H9 (cell line): ENCODE data around the gene SLC25A25. TPM values are rescaled to one million over a fixed set of nuclear protein-coding genes. Genes with fewer than 3 reads are reported as not detected.

ENCODE experiments used
- DNase-seq: peaks from one replicate; pipeline ENCODE4 v3.0.0-alpha.2; 2017
- H2AFZ ChIP-seq: one replicate; pipeline ENCODE4 v1.6.1; 2013; ENCODE audit warnings: mild to moderate bottlenecking, low read length, control low read depth, moderate library complexity
- H2AK5ac ChIP-seq: 2 replicates; pipeline ENCODE4 v1.6.1; 2013; ENCODE audit warnings: low read length, control low read depth, mixed read lengths; ENCODE audit not compliant: insufficient read length
- H2BK120ac ChIP-seq: one replicate; pipeline ENCODE4 v1.6.1; 2013; ENCODE audit warnings: low read depth, mild to moderate bottlenecking, low read length, control low read depth, inconsistent platforms; ENCODE audit not compliant: poor library complexity, severe bottlenecking
- H2BK12ac ChIP-seq: 2 replicates; pipeline ENCODE4 v1.6.1; 2013; ENCODE audit warnings: low read length, control low read depth, mixed read lengths, low read depth; ENCODE audit not compliant: insufficient read length
- H2BK15ac ChIP-seq: 2 replicates; pipeline ENCODE4 v1.6.1; 2013; ENCODE audit warnings: low read depth, low read length, control low read depth
- H2BK20ac ChIP-seq: one replicate; pipeline ENCODE4 v1.6.1; 2013; ENCODE audit warnings: low read depth, mild to moderate bottlenecking, low read length, control low read depth, inconsistent platforms; ENCODE audit not compliant: poor library complexity, severe bottlenecking
- H2BK5ac ChIP-seq: 2 replicates; pipeline ENCODE4 v1.6.1; 2013; ENCODE audit warnings: low read length, control low read depth, mixed read lengths; ENCODE audit not compliant: insufficient read length
- H3K14ac ChIP-seq: 2 replicates; pipeline ENCODE4 v1.6.1; 2013; ENCODE audit warnings: low read length, control low read depth; ENCODE audit not compliant: insufficient read depth
- H3K18ac ChIP-seq: 2 replicates; pipeline ENCODE4 v1.6.1; 2013; ENCODE audit warnings: low read depth, mild to moderate bottlenecking, mixed read lengths, low read length, control low read depth; ENCODE audit not compliant: insufficient read length
- H3K23ac ChIP-seq: 2 replicates; pipeline ENCODE4 v1.6.1; 2013; ENCODE audit warnings: low read length, control low read depth, mixed read lengths, low read depth; ENCODE audit not compliant: insufficient read length
- H3K23me2 ChIP-seq: 2 replicates; pipeline ENCODE4 v1.6.1; 2013; ENCODE audit warnings: low read depth, mild to moderate bottlenecking, mixed read lengths, low read length, control low read depth; ENCODE audit not compliant: insufficient read length, poor library complexity, severe bottlenecking
- H3K27ac ChIP-seq: 2 replicates; pipeline ENCODE4 v1.5.1; 2013; ENCODE audit warnings: low read length, control low read depth, mixed read lengths, low read depth; ENCODE audit not compliant: insufficient read length
- H3K27me3 ChIP-seq: 2 replicates; pipeline ENCODE4 v1.6.1; 2013; ENCODE audit warnings: low read length, control low read depth, inconsistent platforms; ENCODE audit not compliant: insufficient read depth
- H3K4ac ChIP-seq: 2 replicates; pipeline ENCODE4 v1.6.1; 2013; ENCODE audit warnings: low read depth, mild to moderate bottlenecking, control low read depth, inconsistent platforms, low read length, moderate library complexity
- H3K4me1 ChIP-seq: 2 replicates; pipeline ENCODE4 v1.6.1; 2013; ENCODE audit warnings: low read length, control low read depth, inconsistent platforms; ENCODE audit not compliant: insufficient read depth
- H3K4me2 ChIP-seq: 2 replicates; pipeline ENCODE4 v1.6.1; 2013; ENCODE audit warnings: low read length, control low read depth, mixed read lengths; ENCODE audit not compliant: insufficient read length, insufficient read depth
- H3K56ac ChIP-seq: 2 replicates; pipeline ENCODE4 v1.6.1; 2013; ENCODE audit warnings: low read depth, mild to moderate bottlenecking, mixed read lengths, low read length, control low read depth; ENCODE audit not compliant: insufficient read length
- H3K79me1 ChIP-seq: 2 replicates; pipeline ENCODE4 v1.6.1; 2013; ENCODE audit warnings: low read depth, mild to moderate bottlenecking, moderate library complexity, low read length, control low read depth, inconsistent platforms; ENCODE audit not compliant: insufficient read depth, poor library complexity, severe bottlenecking
- H3K79me2 ChIP-seq: 2 replicates; pipeline ENCODE4 v1.6.1; 2013; ENCODE audit warnings: low read length, control low read depth, inconsistent platforms; ENCODE audit not compliant: insufficient read depth
- H3K9ac ChIP-seq: 2 replicates; pipeline ENCODE4 v1.6.1; 2013; ENCODE audit warnings: low read length, control low read depth, mixed read lengths; ENCODE audit not compliant: insufficient read length; ENCODE audit errors: extremely low read depth
- H3K9me3 ChIP-seq: one replicate; pipeline ENCODE4 v1.6.1; 2013; ENCODE audit warnings: low read depth, low read length, inconsistent platforms; ENCODE audit not compliant: control insufficient read depth
- H3T11ph ChIP-seq: one replicate; pipeline ENCODE4 v1.6.1; 2013; ENCODE audit warnings: mild to moderate bottlenecking, low read length, control low read depth, inconsistent platforms
- H4K20me1 ChIP-seq: one replicate; pipeline ENCODE4 v1.6.1; 2013; ENCODE audit not compliant: control insufficient read depth, insufficient read length, insufficient read depth
- H4K5ac ChIP-seq: 2 replicates; pipeline ENCODE4 v1.6.1; 2013; ENCODE audit warnings: low read depth, mild to moderate bottlenecking, mixed read lengths, low read length, control low read depth; ENCODE audit not compliant: insufficient read length
- H4K8ac ChIP-seq: replicated peaks from 2 replicates; pipeline ENCODE4 v1.6.1; 2013; ENCODE audit warnings: low read length, control low read depth, mixed read lengths, low read depth; ENCODE audit not compliant: insufficient read length
- H4K91ac ChIP-seq: 2 replicates; pipeline ENCODE4 v1.6.1; 2013; ENCODE audit warnings: low read depth, mild to moderate bottlenecking, moderate library complexity, mixed read lengths, low read length, control low read depth; ENCODE audit not compliant: insufficient read length
- H3K27ac Mint-ChIP-seq, 3 experiments: 2 replicates in 2 of 3; 3 replicates in 1 of 3; pipeline ENCODE4 v1.8.0; 2020 to 2021; ENCODE audit warnings: mixed read lengths in 3 of 3, mild to moderate bottlenecking in 1 of 3, moderate library complexity in 1 of 3
- H3K27me3 Mint-ChIP-seq: 2 replicates; pipeline ENCODE4 v1.8.0; 2021; ENCODE audit warnings: low read depth, mild to moderate bottlenecking, moderate library complexity, mixed read lengths
- H3K36me3 Mint-ChIP-seq, 3 experiments: 2 replicates in 2 of 3; 3 replicates in 1 of 3; pipeline ENCODE4 v1.8.0; 2020 to 2021; ENCODE audit warnings: low read depth in 3 of 3, mixed read lengths in 3 of 3; ENCODE audit not compliant: insufficient read depth in 1 of 3
- H3K4me1 Mint-ChIP-seq, 2 experiments: 2 replicates each; pipeline ENCODE4 v1.8.0; 2020; ENCODE audit warnings: mixed read lengths in 2 of 2
- H3K4me3 Mint-ChIP-seq, 2 experiments: 2 replicates in 1 of 2; 3 replicates in 1 of 2; pipeline ENCODE4 v1.8.0; 2020 to 2021; ENCODE audit warnings: mild to moderate bottlenecking in 2 of 2, mixed read lengths in 2 of 2, moderate library complexity in 1 of 2
- H3K9me3 Mint-ChIP-seq, 2 experiments: 2 replicates in 1 of 2; 3 replicates in 1 of 2; pipeline ENCODE4 v1.8.0; 2020; ENCODE audit warnings: mild to moderate bottlenecking in 2 of 2, mixed read lengths in 2 of 2, moderate library complexity in 1 of 2
- WGBS: extraction: QIAGEN DNeasy Blood & Tissue Kit; methylation state at CpG from one replicate; pipeline ENCODE4 v1.1.7; 2013; ENCODE audit warnings: missing lambda C conversion rate, low lambda C conversion rate, mixed read lengths; ENCODE audit not compliant: insufficient read length; ENCODE audit errors: extremely low coverage; 5-methylcytosine and 5-hydroxymethylcytosine counted together
- total RNA-seq: library from RNA; stranded (reverse); gene quantifications from 2 replicates; pipeline ENCODE4 v1.2.1, GENCODE V29; 2021
- TF ChIP-seq, protein P1 (sequence below): fragments of 200-600 bp; sonication (generic); conservative IDR thresholded peaks from 3 replicates; pipeline ENCODE4 v1.8.0; 2021; ENCODE audit warnings: antibody characterized with exemption, mild to moderate bottlenecking

Gene SLC25A25
- total RNA-seq, 1 experiment from 2014 or later = 16.9 TPM

DNA sequence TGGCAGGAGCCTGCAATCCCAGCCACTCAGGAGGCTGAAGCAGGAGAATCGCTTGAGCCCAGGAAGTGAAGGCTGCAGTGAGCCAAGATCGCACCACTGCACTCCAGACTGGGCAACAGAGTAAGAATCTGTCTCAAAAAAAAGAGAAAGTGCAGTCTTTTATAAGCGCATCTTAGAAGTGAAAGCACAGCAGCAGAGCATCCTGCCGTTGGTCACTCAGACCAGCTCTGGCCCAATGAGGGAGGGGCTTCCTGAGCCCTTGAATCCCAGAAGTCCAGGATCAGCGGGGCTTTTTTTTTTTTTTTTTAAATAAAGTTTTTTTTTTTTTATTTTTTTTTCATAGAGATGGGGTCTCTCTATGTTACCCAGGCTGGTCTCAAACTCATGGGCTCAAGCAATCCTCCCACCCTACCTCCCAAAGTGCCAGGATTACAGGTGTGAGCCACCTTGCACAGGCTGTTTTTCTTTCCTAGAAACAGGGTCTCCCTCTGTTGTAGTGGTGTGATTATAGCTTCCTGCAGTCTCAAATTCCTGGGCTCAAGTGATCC is 43.2 kb upstream of the SLC25A25 start:
- Mint-ChIP-seq H3K36me3 (no peaks in the 10 kb centered on the region), H3K27ac (peak overlapping the region in 1 of 3 experiments; percentile 91; a peak in 1 of 7 replicates), H3K9me3 (no peaks in the 10 kb centered on the region), H3K27me3 (peaks cover 3% of the 10 kb centered on the region), H3K4me3 (no peak overlapping the region; a peak in 1 of 5 replicates), H3K4me1 (peaks cover 2 to 3% of the 10 kb centered on the region in 2 experiments; a peak in 1 of 4 replicates)
- H4K5ac ChIP-seq = no peak overlapping the region
- H4K20me1 ChIP-seq = no peaks in the 10 kb centered on the region
- no peak overlapping the region for H2BK20ac ChIP-seq
- H3K18ac ChIP-seq = no peak overlapping the region
- no peaks in the 10 kb centered on the region for H3K79me2 ChIP-seq
- no peak overlapping the region for H3K23ac ChIP-seq
- H3K4me1 ChIP-seq = no peaks in the 10 kb centered on the region
- no peak overlapping the region for H3K4ac ChIP-seq
- no peaks in the 10 kb centered on the region for H3K79me1 ChIP-seq
- H3K56ac ChIP-seq = no peak overlapping the region
- TF ChIP-seq, protein P1, sequence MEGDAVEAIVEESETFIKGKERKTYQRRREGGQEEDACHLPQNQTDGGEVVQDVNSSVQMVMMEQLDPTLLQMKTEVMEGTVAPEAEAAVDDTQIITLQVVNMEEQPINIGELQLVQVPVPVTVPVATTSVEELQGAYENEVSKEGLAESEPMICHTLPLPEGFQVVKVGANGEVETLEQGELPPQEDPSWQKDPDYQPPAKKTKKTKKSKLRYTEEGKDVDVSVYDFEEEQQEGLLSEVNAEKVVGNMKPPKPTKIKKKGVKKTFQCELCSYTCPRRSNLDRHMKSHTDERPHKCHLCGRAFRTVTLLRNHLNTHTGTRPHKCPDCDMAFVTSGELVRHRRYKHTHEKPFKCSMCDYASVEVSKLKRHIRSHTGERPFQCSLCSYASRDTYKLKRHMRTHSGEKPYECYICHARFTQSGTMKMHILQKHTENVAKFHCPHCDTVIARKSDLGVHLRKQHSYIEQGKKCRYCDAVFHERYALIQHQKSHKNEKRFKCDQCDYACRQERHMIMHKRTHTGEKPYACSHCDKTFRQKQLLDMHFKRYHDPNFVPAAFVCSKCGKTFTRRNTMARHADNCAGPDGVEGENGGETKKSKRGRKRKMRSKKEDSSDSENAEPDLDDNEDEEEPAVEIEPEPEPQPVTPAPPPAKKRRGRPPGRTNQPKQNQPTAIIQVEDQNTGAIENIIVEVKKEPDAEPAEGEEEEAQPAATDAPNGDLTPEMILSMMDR = no peak
- H2AK5ac ChIP-seq = no peak overlapping the region
- no peak overlapping the region for H2BK15ac ChIP-seq
- no peak for DNase-seq
- no peak overlapping the region for H3K27ac ChIP-seq
- no peak overlapping the region for H3K14ac ChIP-seq
- H4K91ac ChIP-seq = no peak overlapping the region
- H2BK12ac ChIP-seq = no peak overlapping the region
- no peaks in the 10 kb centered on the region for H3K27me3 ChIP-seq
- WGBS = no CpG with 5 or more reads among the region's 5 CpGs
- no peak overlapping the region for H4K8ac ChIP-seq
- H3K23me2 ChIP-seq = no peaks in the 10 kb centered on the region
- H3K9me3 ChIP-seq = no peaks in the 10 kb centered on the region
- H2BK120ac ChIP-seq = no peak overlapping the region
- no peak overlapping the region for H2AFZ ChIP-seq
- H3K9ac ChIP-seq = no peak overlapping the region
- no peak overlapping the region for H3K4me2 ChIP-seq
- H2BK5ac ChIP-seq = no peak overlapping the region
- H3T11ph ChIP-seq = no peak overlapping the region
